ENCODE measurements around the gene MTHFS. TPM values are rescaled to one million over a fixed set of nuclear protein-coding genes. Genes with fewer than 3 reads are reported as not detected.

The MTHFS gene
- polyA plus RNA-seq (23.6 to 35.5 TPM (median 33.8 TPM) in 3 replicates), polyA minus RNA-seq (1.0 to 12.1 TPM (median 6.8 TPM) in 3 replicates)
- polyA plus RNA-seq (2011; ENCODE audit: low read depth) = 1.8 TPM
- 26.0 and 28.6 TPM in 2 replicates for polyA plus RNA-seq (2011; cell fraction: cytosol; rRNA removed)
- polyA plus RNA-seq (2011; cell fraction: nucleus; rRNA removed) = 13.6 and 14.6 TPM in 2 replicates
- 18.4 and 31.2 TPM in 2 replicates for polyA plus RNA-seq (2012; ENCODE audit: low replicate concordance)
- 26.1 TPM for polyA minus RNA-seq (2011; cell fraction: cytosol; rRNA and poly(A)+ RNA removed)
- 4.3 and 8.8 TPM in 2 replicates for polyA minus RNA-seq (2011; cell fraction: nucleus; rRNA and poly(A)+ RNA removed)

- H3K4me3 ChIP-seq (ENCODE audit: control insufficient read depth in 2 of 3, extremely low read depth in 1 of 3, insufficient read depth in 2 of 3, low read depth in 1 of 3, low read length in 3 of 3) = peak within 1 kb of the TSS; percentile 56 to 78 (median 64)
- FAIRE-seq = no peak
- H3K79me2 ChIP-seq (ENCODE audit: control insufficient read depth, insufficient read depth, low read length) = peaks cover 14% of the 10 kb centered on the region
- H2AFZ ChIP-seq (ENCODE audit: control insufficient read depth, low read length) = peak within 1 kb of the TSS; percentile 97
- TF ChIP-seq CTCF (optimal IDR thresholded peaks at IDR 0.05 in 1 of 3, IDR thresholded peaks at IDR 0.05 in 1 of 3, conservative IDR thresholded peaks at IDR 0.05 in 1 of 3; ENCODE audit: extremely low read depth in 1 of 3, insufficient read depth in 2 of 3, low read length in 3 of 3) (peak; percentile 21 to 55 (median 35)), EZH2 (IDR thresholded peaks at IDR 0.05; ENCODE audit: low read length) (no peak)
- H3K9me1 ChIP-seq (ENCODE audit: control insufficient read depth, extremely low read depth, insufficient read depth, low read length) = no peaks in the 10 kb centered on the region
- H3K9me3 ChIP-seq (ENCODE audit: control insufficient read depth, low read depth, low read length) = no peaks in the 10 kb centered on the region
- H3K9ac ChIP-seq (ENCODE audit: control insufficient read depth, extremely low read depth, insufficient read depth, low read length) = peak within 1 kb of the TSS; percentile 91
- H3K36me3 ChIP-seq (ENCODE audit: control insufficient read depth in 2 of 2, extremely low read depth in 1 of 2, insufficient read depth in 2 of 2, low read length in 2 of 2) = peaks cover 0 to 2% of the 10 kb centered on the region in 2 experiments
- peaks cover 10% of the 10 kb centered on the region for H3K4me1 ChIP-seq (ENCODE audit: control insufficient read depth, extremely low read depth, insufficient read depth, low read length)
- no peaks in the 10 kb centered on the region for H4K20me1 ChIP-seq (ENCODE audit: control insufficient read depth, extremely low read depth, insufficient read depth, low read length)
- peak within 1 kb of the TSS; percentile 80 for H3K27ac ChIP-seq (ENCODE audit: control insufficient read depth, insufficient read depth, low read length)
- DNase-seq (ENCODE audit: low read depth, low spot score) = peak; percentile 23
- peak within 1 kb of the TSS; percentile 85 for H3K4me2 ChIP-seq (ENCODE audit: control insufficient read depth, extremely low read depth, insufficient read depth, low read depth, low read length)
- no peaks in the 10 kb centered on the region for H3K27me3 ChIP-seq (ENCODE audit: control insufficient read depth, extremely low read depth, insufficient read depth, low read length)
- dilution Hi-C loops (cut with MboI; ENCODE audit: extremely low pct_ligation_motif_present, low sequenced_read_pairs) = no loop called here
These were observed at the start of gene MTHFS for GRCh38 chr15:79896634-79897379. MTHFS (minus strand) TSS chr15:79897014; CDS start chr15:79896988, 26 bp downstream.

DNA sequence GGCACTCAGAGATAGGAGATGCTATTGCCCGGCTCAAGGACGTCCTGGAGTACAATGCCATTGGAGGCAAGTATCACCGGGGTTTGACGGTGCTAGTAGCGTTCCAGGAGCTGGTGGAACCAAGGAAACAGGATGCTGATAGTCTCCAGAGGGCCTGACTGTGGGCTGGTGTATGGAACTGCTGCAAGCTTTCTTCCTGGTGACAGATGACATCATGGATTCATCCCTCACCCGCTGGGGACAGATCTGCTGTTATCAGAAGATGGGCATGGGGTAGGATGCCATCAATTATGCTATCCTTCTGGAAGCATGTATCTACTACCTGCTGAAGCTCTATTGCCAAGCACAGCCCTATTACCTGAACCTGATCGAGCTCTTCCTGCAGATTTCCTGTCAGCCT, 47.8 kb upstream of the MTHFS start:
- H3K79me2 ChIP-seq (ENCODE audit: control insufficient read depth, insufficient read depth, low read length) = no peaks in the 10 kb centered on the region
- no peak overlapping the region for H3K27ac ChIP-seq (ENCODE audit: control insufficient read depth, insufficient read depth, low read length)
- H3K27me3 ChIP-seq (ENCODE audit: control insufficient read depth, extremely low read depth, insufficient read depth, low read length) = no peaks in the 10 kb centered on the region
- H3K9me3 ChIP-seq (ENCODE audit: control insufficient read depth, low read depth, low read length) = no peaks in the 10 kb centered on the region
- H3K4me2 ChIP-seq (ENCODE audit: control insufficient read depth, extremely low read depth, insufficient read depth, low read depth, low read length) = no peak overlapping the region
- TF ChIP-seq EZH2 (IDR thresholded peaks at IDR 0.05; ENCODE audit: low read length) = no peak
- no peak for TF ChIP-seq CTCF (optimal IDR thresholded peaks at IDR 0.05 in 1 of 3, IDR thresholded peaks at IDR 0.05 in 1 of 3, conservative IDR thresholded peaks at IDR 0.05 in 1 of 3; ENCODE audit: extremely low read depth in 1 of 3, insufficient read depth in 2 of 3, low read length in 3 of 3)
- H3K9me1 ChIP-seq (ENCODE audit: control insufficient read depth, extremely low read depth, insufficient read depth, low read length) = no peaks in the 10 kb centered on the region
- no peaks in the 10 kb centered on the region for H3K4me1 ChIP-seq (ENCODE audit: control insufficient read depth, extremely low read depth, insufficient read depth, low read length)
- no peak for DNase-seq (ENCODE audit: low read depth, low spot score)
- dilution Hi-C loops (cut with MboI; ENCODE audit: extremely low pct_ligation_motif_present, low sequenced_read_pairs) = no loop called here
- no peaks in the 10 kb centered on the region for H4K20me1 ChIP-seq (ENCODE audit: control insufficient read depth, extremely low read depth, insufficient read depth, low read length)
- no peaks in the 10 kb centered on the region for H3K36me3 ChIP-seq (ENCODE audit: control insufficient read depth in 2 of 2, extremely low read depth in 1 of 2, insufficient read depth in 2 of 2, low read length in 2 of 2)
- H2AFZ ChIP-seq (ENCODE audit: control insufficient read depth, low read length) = no peak overlapping the region
- no peak overlapping the region for H3K4me3 ChIP-seq (ENCODE audit: control insufficient read depth in 2 of 3, extremely low read depth in 1 of 3, insufficient read depth in 2 of 3, low read depth in 1 of 3, low read length in 3 of 3)
- no peak for FAIRE-seq
- no peak overlapping the region for H3K9ac ChIP-seq (ENCODE audit: control insufficient read depth, extremely low read depth, insufficient read depth, low read length)
